Hematopoietic multipotent progenitor cell treated with erythropoietin and hydrocortisone succinate and interleukin-3 and kit ligand, for 4 days (in vitro differentiated cells): Measurements from ENCODE around the gene OTUD1.
"Not testable (repeated sequence)": the region's sequence is repeated elsewhere in the genome, so short reads cannot be mapped to it uniquely, and the experiment has no call there.

Source experiments
- DNase-seq: peaks from one replicate; pipeline ENCODE4 v3.0.0-alpha.2; 2015

Gene OTUD1

GRCh38 chr10:23438547-23439451, at the start of gene OTUD1:
TSS of gene OTUD1 (plus strand) at chr10:23439075. CDS start at chr10:23439458, 383 bp downstream.
- DNase-seq: peak; percentile 96

- not testable (repeated sequence) for DNase-seq
Measured at GRCh38 chr10:23390408-23390807, 48.5 kb upstream of the OTUD1 start.

- no peak for DNase-seq
Measured at GRCh38 chr10:23390809-23391208, 48.1 kb upstream of the OTUD1 start.

GRCh38 chr10:23391821-23392220, 47.1 kb upstream of the OTUD1 start:
- no peak for DNase-seq

- DNase-seq: no peak
Measured at GRCh38 chr10:23395017-23395416, 43.9 kb upstream of the OTUD1 start.

GRCh38 chr10:23396695-23397094, 42.2 kb upstream of the OTUD1 start:
- DNase-seq: no peak

GRCh38 chr10:23399701-23400144, 39.2 kb upstream of the OTUD1 start:
- no peak for DNase-seq

GRCh38 chr10:23402856-23403255, 36.0 kb upstream of the OTUD1 start:
- DNase-seq: no peak

DNA sequence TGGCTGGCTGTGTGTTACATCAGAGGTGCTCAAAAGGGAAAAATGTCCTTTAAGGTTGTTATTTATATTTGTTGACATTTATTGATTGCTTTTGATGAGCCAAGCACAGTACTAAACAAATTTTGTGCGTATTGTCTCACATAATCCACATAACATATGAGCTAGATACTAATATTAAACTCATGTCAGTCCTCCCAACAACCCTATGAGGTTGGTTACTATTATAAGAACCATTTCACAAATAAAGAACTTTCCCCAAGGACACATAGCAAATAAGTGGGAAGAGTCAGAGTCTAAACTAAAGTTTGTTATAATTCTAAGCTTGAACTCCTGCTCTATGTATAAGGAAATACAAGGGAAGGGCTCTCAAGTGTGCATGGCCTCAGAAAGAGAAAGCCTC, 35.6 kb upstream of the OTUD1 start:
- DNase-seq: no peak

DNA sequence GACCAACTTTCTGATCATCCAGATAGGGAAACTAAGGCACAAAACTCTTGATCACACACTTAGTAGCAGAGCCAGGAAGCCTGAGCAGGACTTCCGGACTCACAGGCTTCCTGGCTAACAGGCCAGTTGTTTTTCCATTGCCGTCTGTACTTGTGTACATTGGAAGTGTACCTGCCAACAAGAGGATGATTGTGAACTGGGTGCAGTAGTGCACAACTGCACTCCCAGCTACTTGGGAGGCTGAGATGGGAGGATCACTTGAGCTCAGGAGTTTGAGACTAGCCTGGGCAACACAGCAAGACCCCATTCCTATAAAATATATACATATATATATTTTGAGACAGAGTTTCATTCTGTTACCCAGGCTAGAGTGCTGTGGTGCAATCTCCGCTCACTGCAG, 35.2 kb upstream of the OTUD1 start:
- no peak for DNase-seq

- DNase-seq: no peak
Measured at GRCh38 chr10:23404461-23404980, 34.4 kb upstream of the OTUD1 start.

GRCh38 chr10:23405540-23405939, 33.3 kb upstream of the OTUD1 start:
- peak; percentile 3 for DNase-seq

- no peak for DNase-seq
Measured at GRCh38 chr10:23406409-23406808, 32.5 kb upstream of the OTUD1 start.

GRCh38 chr10:23408330-23408976, 30.4 kb upstream of the OTUD1 start:
- DNase-seq: no peak

DNA sequence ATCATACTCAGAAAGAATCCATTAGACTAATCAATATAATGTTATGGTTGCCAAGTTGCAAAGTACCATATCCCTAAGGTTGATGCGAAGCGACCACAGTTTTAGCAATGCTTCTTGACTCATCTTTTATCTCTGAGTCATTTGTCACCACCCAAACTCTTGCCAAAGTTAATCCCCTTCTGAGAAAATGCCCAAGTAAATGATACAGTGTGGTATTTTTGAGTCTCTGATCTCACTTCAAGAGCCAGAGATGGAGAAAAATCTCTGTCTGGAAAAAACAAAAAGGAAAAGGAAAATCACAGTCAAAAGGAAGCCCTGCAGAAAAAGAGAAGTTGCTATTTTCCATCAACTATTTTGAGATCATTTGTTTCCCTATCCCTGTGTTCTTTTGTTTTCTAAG, 26.7 kb upstream of the OTUD1 start:
- DNase-seq: no peak

GRCh38 chr10:23413629-23414089, 25.2 kb upstream of the OTUD1 start:
- DNase-seq: no peak

DNA sequence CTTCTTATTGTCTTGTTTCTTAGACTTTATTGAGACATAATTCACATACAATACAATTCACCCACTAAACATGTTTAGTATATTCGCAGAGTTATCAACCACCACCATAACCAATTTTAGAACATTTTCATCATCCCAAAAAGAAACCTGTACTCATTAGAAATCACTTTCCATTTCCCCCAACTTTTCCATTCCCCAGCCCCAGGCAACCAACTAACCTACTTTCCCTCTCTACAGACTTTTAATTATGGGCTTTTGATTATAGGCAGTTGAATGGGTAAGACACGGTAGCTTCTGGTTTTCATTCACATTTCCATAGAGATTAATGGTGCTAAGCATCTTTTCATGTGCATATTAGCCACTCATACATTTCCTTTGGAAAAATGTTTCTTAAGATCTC, 24.2 kb upstream of the OTUD1 start:
- no peak for DNase-seq

DNA sequence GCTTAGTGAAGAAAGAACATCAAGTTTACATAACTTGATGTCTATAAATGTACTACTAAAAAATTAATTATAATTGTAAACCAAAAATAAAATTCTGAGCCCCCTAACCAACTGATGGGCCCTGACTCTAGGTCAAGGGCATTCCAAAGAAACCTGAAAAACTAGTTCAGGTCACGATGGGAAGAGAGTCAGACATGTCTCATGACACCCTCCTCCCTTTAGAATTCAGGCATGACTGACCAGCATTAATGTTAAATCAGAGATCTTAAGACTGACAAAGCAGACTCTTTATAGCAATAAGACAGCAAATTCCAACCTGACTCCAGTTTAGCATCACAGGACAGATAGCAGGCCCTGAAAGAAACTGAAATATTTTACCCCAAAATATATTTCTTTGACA, 21.6 kb upstream of the OTUD1 start:
- DNase-seq: no peak

DNA sequence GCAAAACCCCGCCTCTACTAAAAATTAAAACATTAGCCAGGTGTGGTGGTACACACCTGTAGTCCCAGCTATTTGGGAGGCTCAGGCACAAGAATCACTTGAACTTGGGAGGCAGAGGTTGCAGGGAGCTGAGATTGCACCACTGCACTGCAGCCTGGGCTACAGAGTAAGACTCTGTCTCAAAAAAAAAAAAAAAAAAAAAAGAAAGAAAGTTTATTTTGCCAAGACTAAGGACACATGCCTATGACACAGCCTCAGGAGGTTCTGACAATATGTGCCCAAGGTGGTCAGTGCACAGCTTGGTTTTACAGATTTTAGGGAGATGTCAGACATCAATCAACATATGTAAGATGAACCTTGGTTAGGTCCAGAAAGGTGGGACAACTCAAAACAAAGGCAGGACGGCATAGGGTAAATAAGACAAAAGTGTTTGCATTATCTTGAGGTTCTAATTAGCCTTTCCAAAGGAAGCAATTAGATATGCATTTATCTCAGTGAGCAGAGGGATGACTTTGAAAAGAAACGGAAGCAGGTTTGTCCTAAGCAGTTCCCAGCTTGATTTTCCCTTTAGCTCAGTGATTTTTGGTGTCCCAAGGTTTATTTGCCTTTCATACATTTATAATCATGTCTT, 20.7 kb upstream of the OTUD1 start:
- no peak for DNase-seq

GRCh38 chr10:23419201-23419600, 19.7 kb upstream of the OTUD1 start:
- no peak for DNase-seq

DNA sequence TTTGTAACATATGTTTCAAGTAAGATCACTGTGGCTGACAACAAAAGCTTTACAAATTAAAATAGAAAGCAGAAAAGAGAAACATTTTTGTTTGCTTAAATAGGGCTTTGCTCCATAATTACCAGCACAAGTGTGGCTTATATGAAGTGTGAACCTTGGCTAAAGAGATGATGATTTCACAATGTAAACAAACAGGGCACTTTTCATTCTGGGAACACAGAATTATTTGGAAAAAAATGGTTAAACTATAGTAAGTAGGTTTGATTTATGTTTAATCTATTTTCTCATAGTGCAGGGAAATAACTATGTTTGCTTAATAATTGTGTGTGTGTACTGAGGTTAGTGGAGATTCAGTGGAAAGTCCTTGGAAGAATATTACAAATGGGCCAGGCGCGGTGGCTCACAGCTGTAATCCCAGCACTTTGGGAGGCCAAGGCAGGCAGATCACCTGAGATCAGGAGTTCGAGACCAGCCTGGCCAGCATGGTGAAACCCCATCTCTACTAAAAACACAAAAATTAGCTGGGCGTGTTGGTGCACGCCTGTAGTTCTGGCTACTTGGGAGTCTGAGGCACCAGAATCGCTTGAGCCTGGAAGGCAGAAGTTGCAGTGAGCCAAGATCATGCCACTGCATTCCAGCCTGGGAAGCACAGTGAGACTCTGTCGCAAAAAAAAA, 19.1 kb upstream of the OTUD1 start:
- no peak for DNase-seq

- DNase-seq: no peak
Measured at GRCh38 chr10:23421397-23421796, 17.5 kb upstream of the OTUD1 start.

GRCh38 chr10:23422003-23422411, 16.9 kb upstream of the OTUD1 start:
- DNase-seq: no peak
